Adrenal gland (tissue), 5 donors: ENCODE results near the gene KRTAP13-3.

Experiments used
- POLR2A ChIP-seq, 2 donors: fragments of 450-650 bp; IDR thresholded peaks; one replicate each; pipeline ENCODE4 v1.6.1; 2017; ENCODE audit warnings: antibody characterized with exemption in 2 of 2, mild to moderate bottlenecking in 2 of 2, moderate library complexity in 1 of 2
- TF ChIP-seq, protein P1 (sequence below), 6 experiments: fragments of 450-650 bp in 4 of 6; fragments of 200-600 bp in 2 of 6; sonication (generic) in 1 of 6; IDR thresholded peaks; 1 replicate in 5 of 6; 2 replicates in 1 of 6; pipeline versions ENCODE4 v1.5.1 to v1.8.0; 2016 to 2021; ENCODE audit warnings: antibody characterized with exemption in 6 of 6, mild to moderate bottlenecking in 2 of 6, moderate library complexity in 1 of 6
- donor health status: DM: no; HTN: no; CAD: no.

DNA sequence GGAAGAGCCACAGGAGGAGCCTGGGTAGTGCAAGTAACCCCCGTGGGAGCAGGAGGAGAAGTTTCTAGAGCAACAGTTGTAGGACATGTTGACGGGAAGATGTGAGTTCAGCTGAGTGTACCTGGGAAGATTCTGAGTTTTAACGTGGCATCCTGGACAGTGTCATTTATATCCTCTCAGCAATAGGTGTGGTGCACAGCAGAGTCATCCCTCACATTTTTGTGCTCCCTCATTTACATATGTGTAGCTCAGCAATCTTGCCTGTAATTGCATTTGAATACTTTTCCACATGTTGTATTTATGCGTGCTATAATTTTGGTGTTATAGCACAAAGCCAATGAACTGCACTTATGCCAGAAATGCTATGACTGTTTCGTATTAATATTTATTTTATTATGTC lies at the start of gene KRTAP13-3:
- TF ChIP-seq, protein P1, sequence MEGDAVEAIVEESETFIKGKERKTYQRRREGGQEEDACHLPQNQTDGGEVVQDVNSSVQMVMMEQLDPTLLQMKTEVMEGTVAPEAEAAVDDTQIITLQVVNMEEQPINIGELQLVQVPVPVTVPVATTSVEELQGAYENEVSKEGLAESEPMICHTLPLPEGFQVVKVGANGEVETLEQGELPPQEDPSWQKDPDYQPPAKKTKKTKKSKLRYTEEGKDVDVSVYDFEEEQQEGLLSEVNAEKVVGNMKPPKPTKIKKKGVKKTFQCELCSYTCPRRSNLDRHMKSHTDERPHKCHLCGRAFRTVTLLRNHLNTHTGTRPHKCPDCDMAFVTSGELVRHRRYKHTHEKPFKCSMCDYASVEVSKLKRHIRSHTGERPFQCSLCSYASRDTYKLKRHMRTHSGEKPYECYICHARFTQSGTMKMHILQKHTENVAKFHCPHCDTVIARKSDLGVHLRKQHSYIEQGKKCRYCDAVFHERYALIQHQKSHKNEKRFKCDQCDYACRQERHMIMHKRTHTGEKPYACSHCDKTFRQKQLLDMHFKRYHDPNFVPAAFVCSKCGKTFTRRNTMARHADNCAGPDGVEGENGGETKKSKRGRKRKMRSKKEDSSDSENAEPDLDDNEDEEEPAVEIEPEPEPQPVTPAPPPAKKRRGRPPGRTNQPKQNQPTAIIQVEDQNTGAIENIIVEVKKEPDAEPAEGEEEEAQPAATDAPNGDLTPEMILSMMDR (IDR thresholded peaks at IDR 0.05) = no peak
- no peak for TF ChIP-seq POLR2A (IDR thresholded peaks at IDR 0.05)
